Endothelial cell of umbilical vein (primary cell): ENCODE data around the gene PRR36. TPM values are rescaled to one million over a fixed set of nuclear protein-coding genes. Genes with fewer than 3 reads are reported as not detected.

Experiments
- BruUV-seq: library from RNA; stranded (reverse); fragments of 400-500 nt; replicated peaks from 2 replicates; lab custom pipeline; 2021; lab: Mats Ljungman, UMichigan
- CTCF ChIA-PET: fragments of 300-600, 350-600 bp; sonication (Branson Sonifier 250); formaldehyde crosslinking; loops from one replicate; lab custom pipeline; 2021; ENCODE audit warnings: antibody characterized with exemption, inconsistent platforms; lab: Charles Lee
- POLR2A ChIA-PET: fragments of 300-600, 350-600 bp; sonication (Branson Sonifier 250); formaldehyde crosslinking; loops from one replicate; lab custom pipeline; 2021; ENCODE audit warnings: antibody characterized with exemption, inconsistent platforms; lab: Charles Lee
- DNase-seq: peaks from one replicate; pipeline ENCODE4 v3.0.0-alpha.2; 2011; ENCODE audit warnings: low read depth, low spot score
- FAIRE-seq: peaks from 2 replicates; lab custom pipeline; 2011; peaks lifted over from hg19 to GRCh38; lab: Jason Lieb, UNC
- H2AFZ ChIP-seq: 2 replicates; pipeline ENCODE4 v1.6.0; 2012; ENCODE audit warnings: low read depth, low read length, control low read depth, inconsistent platforms
- H3K27ac ChIP-seq: 2 replicates; pipeline ENCODE4 v1.5.1; 2011; ENCODE audit warnings: low read depth, mild to moderate bottlenecking, control low read depth, low read length, moderate library complexity; ENCODE audit not compliant: insufficient read depth
- H3K27me3 ChIP-seq, 2 experiments: 2 replicates each; pipeline versions ENCODE4 v1.6.0 to v1.6.1; 2011; ENCODE audit warnings: low read length in 2 of 2, mixed read lengths in 1 of 2; ENCODE audit not compliant: control insufficient read depth in 2 of 2, insufficient read depth in 2 of 2
- H3K36me3 ChIP-seq, 2 experiments: 2 replicates in 1 of 2; 3 replicates in 1 of 2; pipeline ENCODE4 v1.5.1; 2011; ENCODE audit warnings: low read length in 2 of 2, mild to moderate bottlenecking in 1 of 2, moderate library complexity in 1 of 2; ENCODE audit not compliant: control insufficient read depth in 2 of 2, insufficient read depth in 2 of 2; ENCODE audit errors: extremely low read depth in 1 of 2
- H3K4me1 ChIP-seq: 3 replicates; pipeline ENCODE4 v1.5.1; 2011; ENCODE audit warnings: mild to moderate bottlenecking, low read length; ENCODE audit not compliant: control insufficient read depth, insufficient read depth; ENCODE audit errors: extremely low read depth
- H3K4me2 ChIP-seq: 2 replicates; pipeline ENCODE4 v1.6.1; 2011; ENCODE audit warnings: low read length, control low read depth, mixed read lengths; ENCODE audit not compliant: insufficient read depth
- H3K4me3 ChIP-seq, 3 experiments: fragments of 200-600 bp in 1 of 3; sonication (generic), shearing (Covaris generic) in 1 of 3; replicated peaks in 1 of 3; 2 replicates each; pipeline ENCODE4 v1.5.1; 2011 to 2016; ENCODE audit warnings: control low read depth in 3 of 3, low read length in 3 of 3, mild to moderate bottlenecking in 2 of 3, inconsistent platforms in 1 of 3, low read depth in 1 of 3, moderate library complexity in 1 of 3; ENCODE audit not compliant: insufficient read depth in 1 of 3
- H3K79me2 ChIP-seq: 2 replicates; pipeline ENCODE4 v1.6.0; 2012; ENCODE audit warnings: low read length, inconsistent platforms; ENCODE audit not compliant: control insufficient read depth, insufficient read depth
- H3K9ac ChIP-seq: replicated peaks from 2 replicates; pipeline ENCODE3; 2011; ENCODE audit warnings: low read length, control low read depth; ENCODE audit not compliant: insufficient read depth; ENCODE audit errors: extremely low read depth
- H3K9me1 ChIP-seq: replicated peaks from 3 replicates; pipeline ENCODE4 v1.6.0; 2011; ENCODE audit warnings: mild to moderate bottlenecking, low read length; ENCODE audit not compliant: control insufficient read depth, insufficient read depth; ENCODE audit errors: extremely low read depth
- H3K9me3 ChIP-seq: replicated peaks from 2 replicates; pipeline ENCODE4 v1.5.1; 2012; ENCODE audit warnings: low read length, inconsistent platforms; ENCODE audit not compliant: control insufficient read depth, insufficient read depth
- H4K20me1 ChIP-seq: replicated peaks from 2 replicates; pipeline ENCODE3; 2011; ENCODE audit warnings: mild to moderate bottlenecking, low read length; ENCODE audit not compliant: control insufficient read depth, insufficient read depth; ENCODE audit errors: extremely low read depth
- EZH2 ChIP-seq: IDR thresholded peaks from 2 replicates; pipeline ENCODE4 v1.6.1; 2012; ENCODE audit warnings: borderline replicate concordance, low read depth, mild to moderate bottlenecking, moderate library complexity, low read length, inconsistent platforms; ENCODE audit not compliant: severe bottlenecking
- FOS ChIP-seq: IDR thresholded peaks from 2 replicates; pipeline ENCODE4 v1.6.1; 2011; ENCODE audit warnings: mild to moderate bottlenecking, low read length, moderate library complexity, borderline replicate concordance; ENCODE audit not compliant: insufficient read depth
- GATA2 ChIP-seq: IDR thresholded peaks from 2 replicates; pipeline ENCODE4 v1.7.0; 2011; ENCODE audit warnings: low read depth, mild to moderate bottlenecking, moderate library complexity, mixed read lengths, low read length; ENCODE audit not compliant: insufficient read length, insufficient read depth
- JUN ChIP-seq: IDR thresholded peaks from 2 replicates; pipeline ENCODE4 v1.6.1; 2011; ENCODE audit warnings: borderline replicate concordance, low read depth; ENCODE audit not compliant: insufficient read length, insufficient read depth
- MYC ChIP-seq: IDR thresholded peaks from one replicate; pipeline ENCODE4 v1.6.1; 2011; ENCODE audit warnings: mild to moderate bottlenecking, low read depth, low read length
- POLR2A ChIP-seq: IDR thresholded peaks from 2 replicates; pipeline ENCODE4 v1.6.1; 2012; ENCODE audit warnings: low read depth, mild to moderate bottlenecking, control low read depth, low read length
- POLR2AphosphoS5 ChIP-seq: IDR thresholded peaks from 2 replicates; pipeline ENCODE4 v1.6.1; 2012; ENCODE audit warnings: low read depth, mild to moderate bottlenecking, control low read depth, low read length, moderate library complexity; ENCODE audit not compliant: insufficient read depth
- dilution Hi-C: fragments of 300-500 bp; cut with MboI; formaldehyde crosslinking; loops from one replicate; pipeline ENCODE4 v1.15.0; 2019; ENCODE audit warnings: low sequenced_read_pairs; ENCODE audit not compliant: extremely low pct_ligation_motif_present
- intact Hi-C: fragments of 100-400 bp; cut with micrococcal nuclease; formaldehyde crosslinking; loops from one replicate; pipeline ENCODE4 v1.10.0; 2022
- polyA plus RNA-seq, 4 experiments: library from polyadenylated mRNA; depleted of rRNA in 3 of 4; stranded (reverse) in 3 of 4; unstranded in 1 of 4; fragments of >200 nt; gene quantifications; 2 replicates each; pipeline versions ENCODE4 v1.2.1 to v1.2.3, GENCODE V29; 2011 to 2012; ENCODE audit warnings: missing spikeins in 1 of 4
- total RNA-seq: library from RNA; stranded (reverse); gene quantifications from 2 replicates; pipeline ENCODE4 v1.2.3, GENCODE V29; 2021
- TF ChIP-seq, protein P1 (sequence below), 2 donors: IDR thresholded peaks; 1 replicate in 1 of 2; 2 replicates in 1 of 2; pipeline ENCODE4 v1.5.1; 2011; ENCODE audit warnings: low read length in 2 of 2, mild to moderate bottlenecking in 2 of 2, moderate library complexity in 2 of 2, control low read depth in 1 of 2, inconsistent platforms in 1 of 2, low read depth in 1 of 2; ENCODE audit not compliant: insufficient read depth in 1 of 2; ENCODE audit errors: extremely low read depth in 1 of 2
- TF ChIP-seq, protein P2 (sequence below): IDR thresholded peaks from 2 replicates; pipeline ENCODE4 v1.6.1; 2011; ENCODE audit not compliant: insufficient read depth, insufficient read length

PRR36 gene
- total and polyA plus RNA-seq, 2 donors (not counting 3 experiments of a cell fraction or from before 2014, with no cell fraction given), result not detected

GRCh38 chr19:7857727-7858108, 16.5 kb downstream of the PRR36 start:
- no peak overlapping the region for H3K9ac ChIP-seq
- POLR2A ChIA-PET, result no interaction called here
- no peaks in the 10 kb centered on the region for H3K36me3 ChIP-seq

DNA sequence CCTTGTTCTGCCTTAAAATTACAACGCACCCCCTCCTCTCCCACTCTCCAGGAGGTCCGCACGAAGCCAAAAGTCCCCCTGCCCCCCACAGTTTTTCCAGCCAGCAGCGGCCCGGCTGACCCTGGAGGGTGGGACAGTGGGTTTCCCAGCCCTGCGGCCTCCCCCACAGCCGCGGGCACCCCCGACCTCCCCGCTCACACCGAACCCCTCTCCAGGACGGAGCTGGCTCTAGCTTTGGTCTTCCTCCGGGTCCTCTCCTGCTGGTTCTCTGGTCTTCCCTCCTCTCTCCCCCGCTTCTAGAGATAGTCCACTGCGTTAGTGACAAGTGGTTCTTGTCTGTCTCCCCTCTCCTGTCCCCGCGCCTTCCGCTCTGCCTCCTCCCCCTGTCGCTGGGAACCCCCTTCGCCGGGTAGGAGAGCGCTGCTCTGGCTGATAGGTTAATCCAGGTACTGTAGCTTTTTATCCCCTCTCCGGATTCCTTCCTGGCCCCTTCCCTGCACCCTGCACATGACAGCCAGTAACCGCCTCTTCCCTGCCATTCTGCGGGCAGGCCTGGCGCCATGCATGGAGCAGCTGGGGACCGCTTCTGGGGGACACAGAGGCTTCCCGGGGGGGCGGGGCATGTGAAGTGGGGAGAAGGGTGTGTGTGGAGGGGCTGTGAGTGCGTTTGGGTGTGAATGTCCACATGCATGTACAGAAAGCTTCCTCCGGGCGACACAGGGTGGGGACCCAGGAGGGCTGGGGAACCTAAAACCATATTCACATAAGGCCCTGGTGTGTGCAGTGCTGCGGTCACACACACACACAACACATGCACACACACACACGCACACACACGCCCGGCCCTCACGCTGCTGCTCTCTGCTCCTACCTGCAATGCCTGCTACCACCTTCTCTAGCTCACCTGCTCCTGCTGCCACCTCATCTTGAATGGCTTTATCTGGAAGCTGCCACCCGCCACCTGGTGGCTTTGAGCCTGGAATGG, 17.2 kb downstream of the PRR36 start:
- DNase-seq (no peak), FAIRE-seq (no peak)
- H3K4me1 ChIP-seq, result no peaks in the 10 kb centered on the region
- no peaks in the 10 kb centered on the region for H3K9me1 ChIP-seq
- no peak overlapping the region for H3K9ac ChIP-seq
- H3K27ac ChIP-seq, result no peak overlapping the region
- intact Hi-C loops, result no loop called here
- POLR2A ChIA-PET, result no interaction called here
- H3K4me2 ChIP-seq, result no peak overlapping the region
- H3K79me2 ChIP-seq, result no peaks in the 10 kb centered on the region
- no TSS peak for BruUV-seq
- no peaks in the 10 kb centered on the region for H3K36me3 ChIP-seq
- H3K27me3 ChIP-seq, result peaks cover 0 to 3% of the 10 kb centered on the region in 2 experiments
- no peak overlapping the region for H2AFZ ChIP-seq
- CTCF ChIA-PET, result interaction anchor here (0.8 to 1.5 kb wide), 2 partner anchors 12 to 13 kb away, joined by 3 to 6 read pairs; no protein-coding TSS in a partner anchor
- dilution Hi-C loops, result no loop called here
- H4K20me1 ChIP-seq, result no peaks in the 10 kb centered on the region
- H3K4me3 ChIP-seq, result no peak overlapping the region
- no peaks in the 10 kb centered on the region for H3K9me3 ChIP-seq
- TF ChIP-seq GATA2 (no peak), EZH2 (no peak), FOS (no peak), POLR2AphosphoS5 (no peak), POLR2A (no peak), MYC (no peak), JUN (no peak)
- TF ChIP-seq, protein P1, sequence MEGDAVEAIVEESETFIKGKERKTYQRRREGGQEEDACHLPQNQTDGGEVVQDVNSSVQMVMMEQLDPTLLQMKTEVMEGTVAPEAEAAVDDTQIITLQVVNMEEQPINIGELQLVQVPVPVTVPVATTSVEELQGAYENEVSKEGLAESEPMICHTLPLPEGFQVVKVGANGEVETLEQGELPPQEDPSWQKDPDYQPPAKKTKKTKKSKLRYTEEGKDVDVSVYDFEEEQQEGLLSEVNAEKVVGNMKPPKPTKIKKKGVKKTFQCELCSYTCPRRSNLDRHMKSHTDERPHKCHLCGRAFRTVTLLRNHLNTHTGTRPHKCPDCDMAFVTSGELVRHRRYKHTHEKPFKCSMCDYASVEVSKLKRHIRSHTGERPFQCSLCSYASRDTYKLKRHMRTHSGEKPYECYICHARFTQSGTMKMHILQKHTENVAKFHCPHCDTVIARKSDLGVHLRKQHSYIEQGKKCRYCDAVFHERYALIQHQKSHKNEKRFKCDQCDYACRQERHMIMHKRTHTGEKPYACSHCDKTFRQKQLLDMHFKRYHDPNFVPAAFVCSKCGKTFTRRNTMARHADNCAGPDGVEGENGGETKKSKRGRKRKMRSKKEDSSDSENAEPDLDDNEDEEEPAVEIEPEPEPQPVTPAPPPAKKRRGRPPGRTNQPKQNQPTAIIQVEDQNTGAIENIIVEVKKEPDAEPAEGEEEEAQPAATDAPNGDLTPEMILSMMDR (IDR thresholded peaks at IDR 0.05; ENCODE audit: extremely low read depth in 1 of 2, insufficient read depth in 1 of 2, low read depth in 1 of 2, low read length in 2 of 2), result no peak
- TF ChIP-seq, protein P2, sequence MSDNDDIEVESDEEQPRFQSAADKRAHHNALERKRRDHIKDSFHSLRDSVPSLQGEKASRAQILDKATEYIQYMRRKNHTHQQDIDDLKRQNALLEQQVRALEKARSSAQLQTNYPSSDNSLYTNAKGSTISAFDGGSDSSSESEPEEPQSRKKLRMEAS, result no peak

More at GRCh38 chr19:7857727-7858108, 16.5 kb downstream of the PRR36 start:
- BruUV-seq, result no TSS peak
- no peaks in the 10 kb centered on the region for H4K20me1 ChIP-seq
- DNase-seq (no peak), FAIRE-seq (no peak)
- no peaks in the 10 kb centered on the region for H3K4me1 ChIP-seq
- H3K27me3 ChIP-seq, result peaks cover 0 to 4% of the 10 kb centered on the region in 2 experiments
- no peak overlapping the region for H3K4me3 ChIP-seq
- no peaks in the 10 kb centered on the region for H3K9me1 ChIP-seq
- H3K9me3 ChIP-seq, result no peaks in the 10 kb centered on the region
- no peaks in the 10 kb centered on the region for H3K79me2 ChIP-seq
- H3K27ac ChIP-seq, result no peak overlapping the region
- dilution Hi-C loops, result no loop called here
- CTCF ChIA-PET, result interaction anchor here (0.9 to 1.5 kb wide), 2 partner anchors 12 to 46 kb away, joined by 3 to 6 read pairs; partner anchors contain the start of gene MAP2K7
- H2AFZ ChIP-seq, result no peak overlapping the region
- H3K4me2 ChIP-seq, result no peak overlapping the region
- intact Hi-C loops, result no loop called here
- no peak for TF ChIP-seq EZH2
